GM18517 (cell line): Measurements from ENCODE around the gene THEMIS.
A peak's percentile ranks its signal among the peaks of the same experiment; 100 is the strongest.
"Not testable (repeated sequence)": the region's sequence is repeated elsewhere in the genome, so short reads cannot be mapped to it uniquely, and the experiment has no call there.

Experiments
- ATAC-seq: cut with Tn5 transposase; IDR thresholded peaks from one replicate; pipeline ENCODE4 v1.9.1; 2021; ENCODE audit warnings: mild to moderate bottlenecking, moderate library complexity; ENCODE audit not compliant: unreplicated experiment

Gene THEMIS

GRCh38 chr6:127900935-127901334 is at the start of gene THEMIS:
Gene THEMIS (minus strand): TSS chr6:127901058. CDS start chr6:127900932, 126 bp downstream.
- ATAC-seq = no peak

- ATAC-seq = no peak
Observed at GRCh38 chr6:127949251-127949650, 48.4 kb upstream of the THEMIS start.

- ATAC-seq = no peak
Observed at GRCh38 chr6:127946388-127946787, 45.5 kb upstream of the THEMIS start.

- no peak for ATAC-seq
Observed at GRCh38 chr6:127945434-127946097, 44.7 kb upstream of the THEMIS start.

- no peak for ATAC-seq
Observed at GRCh38 chr6:127941228-127941627, 40.4 kb upstream of the THEMIS start.

- ATAC-seq = no peak
Observed at GRCh38 chr6:127939442-127940066, 38.7 kb upstream of the THEMIS start.

- no peak for ATAC-seq
Observed at GRCh38 chr6:127938701-127939100, 37.8 kb upstream of the THEMIS start.

GRCh38 chr6:127937747-127938146 is 36.9 kb upstream of the THEMIS start:
- ATAC-seq = no peak

GRCh38 chr6:127937102-127937501 is 36.2 kb upstream of the THEMIS start:
- ATAC-seq = no peak

- ATAC-seq = no peak
Observed at GRCh38 chr6:127934956-127935355, 34.1 kb upstream of the THEMIS start.

GRCh38 chr6:127933852-127934840 is 33.3 kb upstream of the THEMIS start:
- ATAC-seq = no peak

- ATAC-seq = no peak
Observed at GRCh38 chr6:127933137-127933536, 32.3 kb upstream of the THEMIS start.

GRCh38 chr6:127932708-127933107 is 31.9 kb upstream of the THEMIS start:
- no peak for ATAC-seq

- ATAC-seq = not testable (repeated sequence)
Observed at GRCh38 chr6:127926441-127926840, 25.6 kb upstream of the THEMIS start.

- no peak for ATAC-seq
Observed at GRCh38 chr6:127924440-127924839, 23.6 kb upstream of the THEMIS start.

- no peak for ATAC-seq
Observed at GRCh38 chr6:127924031-127924430, 23.2 kb upstream of the THEMIS start.

GRCh38 chr6:127923135-127923534 is 22.3 kb upstream of the THEMIS start:
- ATAC-seq = no peak

- no peak for ATAC-seq
Observed at GRCh38 chr6:127921982-127922381, 21.1 kb upstream of the THEMIS start.

- no peak for ATAC-seq
Observed at GRCh38 chr6:127920804-127921203, 19.9 kb upstream of the THEMIS start.

- ATAC-seq = peak; percentile 60
Observed at GRCh38 chr6:127918506-127919427, 17.9 kb upstream of the THEMIS start.
